ES-I3 (cell line): ENCODE data around the gene GLI2.

ENCODE experiments used
- H3K36me3 ChIP-seq: 2 replicates; pipeline ENCODE4 v1.6.1; 2013; ENCODE audit warnings: mild to moderate bottlenecking, low read length, control low read depth, moderate library complexity; ENCODE audit not compliant: insufficient read depth
- H3K4me1 ChIP-seq: 2 replicates; pipeline ENCODE4 v1.6.1; 2013; ENCODE audit warnings: mild to moderate bottlenecking, control low read depth, low read length; ENCODE audit not compliant: insufficient read depth
- H3K9ac ChIP-seq: 2 replicates; pipeline ENCODE4 v1.6.1; 2013; ENCODE audit warnings: low read depth, mild to moderate bottlenecking, low read length, moderate library complexity
- H3K9me3 ChIP-seq: 2 replicates; pipeline ENCODE4 v1.6.1; 2013; ENCODE audit warnings: mild to moderate bottlenecking, low read length, moderate library complexity; ENCODE audit not compliant: control insufficient read depth, insufficient read depth

GLI2 gene

GRCh38 chr2:120737340-120738101 lies 1.9 kb downstream of the GLI2 start:
- Histone ChIP-seq H3K9me3 (no peaks in the 10 kb centered on the region), H3K9ac (peak overlapping the region; percentile 89)

GRCh38 chr2:120738117-120738516 lies 2.4 kb downstream of the GLI2 start:
- H3K36me3 ChIP-seq = peaks cover 4% of the 10 kb centered on the region; the same call in 1 of the 2 replicates
- H3K9ac ChIP-seq = peak overlapping the region; percentile 89
- H3K9me3 ChIP-seq = no peaks in the 10 kb centered on the region
- H3K4me1 ChIP-seq = peaks cover 45% of the 10 kb centered on the region

More at GRCh38 chr2:120737340-120738101, 1.9 kb downstream of the GLI2 start:
- peaks cover 39% of the 10 kb centered on the region for H3K4me1 ChIP-seq
- H3K36me3 ChIP-seq = peaks cover 6% of the 10 kb centered on the region; the same call in 1 of the 2 replicates

- Histone ChIP-seq H3K9me3 (no peaks in the 10 kb centered on the region), H3K9ac (peak overlapping the region; percentile 89; the same call in 1 of the 2 replicates), H3K4me1 (peaks cover 41% of the 10 kb centered on the region), H3K36me3 (no peaks in the 10 kb centered on the region)
Observed at GRCh38 chr2:120738786-120739437, 3.2 kb downstream of the GLI2 start.

- peak overlapping the region; percentile 25; the same call in 1 of the 2 replicates for H3K9ac ChIP-seq
- H3K36me3 ChIP-seq = no peaks in the 10 kb centered on the region
- H3K4me1 ChIP-seq = peaks cover 39% of the 10 kb centered on the region
- no peaks in the 10 kb centered on the region for H3K9me3 ChIP-seq
Observed at GRCh38 chr2:120739438-120740090, 3.9 kb downstream of the GLI2 start.

- Histone ChIP-seq H3K4me1 (peaks cover 37% of the 10 kb centered on the region), H3K36me3 (no peaks in the 10 kb centered on the region), H3K9ac (peak overlapping the region; percentile 70), H3K9me3 (no peaks in the 10 kb centered on the region)
Observed at GRCh38 chr2:120740375-120740764, 4.7 kb downstream of the GLI2 start.

- no peaks in the 10 kb centered on the region for H3K9me3 ChIP-seq
- peak overlapping the region; percentile 70 for H3K9ac ChIP-seq
- H3K4me1 ChIP-seq = peaks cover 37% of the 10 kb centered on the region
- H3K36me3 ChIP-seq = no peaks in the 10 kb centered on the region
Observed at GRCh38 chr2:120740765-120741524, 5.3 kb downstream of the GLI2 start.

GRCh38 chr2:120741571-120742561 lies 6.2 kb downstream of the GLI2 start:
- no peaks in the 10 kb centered on the region for H3K36me3 ChIP-seq
- H3K9ac ChIP-seq = peak overlapping the region; percentile 70
- no peaks in the 10 kb centered on the region for H3K9me3 ChIP-seq
- H3K4me1 ChIP-seq = peaks cover 37% of the 10 kb centered on the region

GRCh38 chr2:120743657-120744056 lies 8.0 kb downstream of the GLI2 start:
- no peaks in the 10 kb centered on the region for H3K9me3 ChIP-seq
- H3K4me1 ChIP-seq = peaks cover 39% of the 10 kb centered on the region
- no peak overlapping the region for H3K9ac ChIP-seq
- no peaks in the 10 kb centered on the region for H3K36me3 ChIP-seq

GRCh38 chr2:120744817-120745216 lies 9.1 kb downstream of the GLI2 start:
- no peak overlapping the region for H3K9ac ChIP-seq
- peaks cover 35% of the 10 kb centered on the region for H3K4me1 ChIP-seq
- H3K36me3 ChIP-seq = no peaks in the 10 kb centered on the region
- H3K9me3 ChIP-seq = no peaks in the 10 kb centered on the region

GRCh38 chr2:120745420-120746111 lies 9.9 kb downstream of the GLI2 start:
- peaks cover 38% of the 10 kb centered on the region for H3K4me1 ChIP-seq
- H3K36me3 ChIP-seq = no peaks in the 10 kb centered on the region
- no peak overlapping the region for H3K9ac ChIP-seq
- H3K9me3 ChIP-seq = no peaks in the 10 kb centered on the region

GRCh38 chr2:120746144-120746543 lies 10.5 kb downstream of the GLI2 start:
- Histone ChIP-seq H3K36me3 (no peaks in the 10 kb centered on the region), H3K9ac (no peak overlapping the region), H3K9me3 (no peaks in the 10 kb centered on the region), H3K4me1 (peaks cover 38% of the 10 kb centered on the region)

GRCh38 chr2:120747281-120747680 lies 11.6 kb downstream of the GLI2 start:
- Histone ChIP-seq H3K9ac (no peak overlapping the region), H3K4me1 (peaks cover 37% of the 10 kb centered on the region), H3K36me3 (no peaks in the 10 kb centered on the region), H3K9me3 (no peaks in the 10 kb centered on the region)

GRCh38 chr2:120747706-120748105 lies 12.0 kb downstream of the GLI2 start:
- Histone ChIP-seq H3K9me3 (no peaks in the 10 kb centered on the region), H3K4me1 (peaks cover 32% of the 10 kb centered on the region), H3K36me3 (no peaks in the 10 kb centered on the region), H3K9ac (no peak overlapping the region)
